HepG2 (cell line): ENCODE results near the gene SYT7. TPM values are rescaled to one million over a fixed set of nuclear protein-coding genes. Genes with fewer than 3 reads are reported as not detected.

Source experiments
- ATAC-seq: fragments of 200-7000 bp; cut with Tn5 transposase; 3 replicates; pipeline ENCODE4 v1.9.1; 2020; ENCODE audit warnings: mild to moderate bottlenecking, moderate library complexity
- BruUV-seq: library from RNA; stranded (reverse); fragments of 400-500 nt; replicated peaks from 2 replicates; lab custom pipeline; 2021; lab: Mats Ljungman, UMichigan
- CTCF ChIA-PET: fragments of 300-600 bp; formaldehyde crosslinking; extraction: SDS; loops from one replicate; lab custom pipeline; 2021; ENCODE audit warnings: low total read pairs, inconsistent platforms, low intra/inter-chr PET ratio; lab: Yijun Ruan, JAX
- POLR2A ChIA-PET: fragments of 350-600 bp; sonication (Branson Sonifier 250); formaldehyde crosslinking; loops from one replicate; lab custom pipeline; 2020; ENCODE audit warnings: antibody characterized with exemption, inconsistent platforms; lab: Yijun Ruan, JAX
- DNase-seq: peaks from one replicate; pipeline ENCODE4 v3.0.0-alpha.2; 2015; ENCODE audit warnings: low spot score
- FAIRE-seq: peaks from 3 replicates; lab custom pipeline; 2011; peaks lifted over from hg19 to GRCh38; lab: Jason Lieb, UNC
- H2AFZ ChIP-seq: one replicate; pipeline ENCODE4 v1.6.1; 2011; ENCODE audit warnings: low read length, inconsistent platforms
- H3K27ac ChIP-seq: fragments of 300-600 bp; 3 replicates; pipeline ENCODE4 v1.8.0; 2011; ENCODE audit warnings: mixed run types, mild to moderate bottlenecking, mixed read lengths, low read length, inconsistent platforms; ENCODE audit not compliant: insufficient read depth; ENCODE audit errors: extremely low read length
- H3K27me3 ChIP-seq, 2 experiments: fragments of 200-600 bp in 1 of 2; 2 replicates in 1 of 2; 3 replicates in 1 of 2; pipeline versions ENCODE4 v1.6.0 to v1.8.0; 2011; ENCODE audit warnings: low read length in 2 of 2, mild to moderate bottlenecking in 2 of 2, moderate library complexity in 2 of 2, inconsistent platforms in 1 of 2; ENCODE audit not compliant: insufficient read depth in 2 of 2, control insufficient read depth in 1 of 2
- H3K36me3 ChIP-seq, 2 experiments: fragments of 200-600 bp in 1 of 2; replicated peaks in 1 of 2; 2 replicates in 1 of 2; 3 replicates in 1 of 2; pipeline versions ENCODE4 v1.5.1 to v1.8.0; 2011; ENCODE audit warnings: low read length in 2 of 2, inconsistent platforms in 1 of 2; ENCODE audit not compliant: insufficient read depth in 2 of 2, control insufficient read depth in 1 of 2
- H3K4me1 ChIP-seq: 2 replicates; pipeline ENCODE4 v1.5.1; 2012; ENCODE audit warnings: low read length, inconsistent platforms; ENCODE audit not compliant: insufficient read depth
- H3K4me2 ChIP-seq: 2 replicates; pipeline ENCODE4 v1.6.0; 2011; ENCODE audit warnings: low read depth, low read length, inconsistent platforms
- H3K4me3 ChIP-seq, 3 experiments: fragments of 200-600 bp in 1 of 3; sonication (generic), shearing (Covaris generic) in 1 of 3; replicated peaks in 1 of 3; 2 replicates each; pipeline ENCODE4 v1.5.1; 2011 to 2016; ENCODE audit warnings: low read length in 3 of 3, inconsistent platforms in 2 of 3, low read depth in 2 of 3, mild to moderate bottlenecking in 2 of 3, control low read depth in 1 of 3, mixed read lengths in 1 of 3; ENCODE audit not compliant: insufficient read depth in 1 of 3
- H3K79me2 ChIP-seq: one replicate; pipeline ENCODE4 v1.6.1; 2011; ENCODE audit warnings: low read length, inconsistent platforms; ENCODE audit not compliant: insufficient read depth
- H3K9ac ChIP-seq: 2 replicates; pipeline ENCODE4 v1.6.0; 2011; ENCODE audit warnings: mild to moderate bottlenecking, low read depth, low read length, inconsistent platforms; ENCODE audit not compliant: insufficient read depth
- H3K9me3 ChIP-seq: 2 replicates; pipeline ENCODE4 v1.5.1; 2012; ENCODE audit warnings: mild to moderate bottlenecking, low read length
- H4K20me1 ChIP-seq: 2 replicates; pipeline ENCODE4 v1.6.0; 2011; ENCODE audit warnings: inconsistent platforms, mild to moderate bottlenecking, low read length, moderate library complexity; ENCODE audit not compliant: insufficient read depth
- HBP1 ChIP-seq: IDR thresholded peaks from 2 replicates; pipeline ENCODE4 v1.6.1; 2016; ENCODE audit warnings: low read depth, control low read depth
- MAFF ChIP-seq: IDR thresholded peaks from 2 replicates; pipeline ENCODE4 v1.6.1; 2011; ENCODE audit warnings: low read depth, low read length, improper control_type of control experiment
- MAFK ChIP-seq, 2 experiments: IDR thresholded peaks in 1 of 2; conservative IDR thresholded peaks in 1 of 2; 2 replicates each; pipeline ENCODE4 v1.6.1; 2011; ENCODE audit warnings: improper control_type of control experiment in 2 of 2, low read length in 2 of 2
- ZMAT5 ChIP-seq: sonication (generic); formaldehyde crosslinking; IDR thresholded peaks from 2 replicates; pipeline ENCODE4 v1.5.0; 2020; ENCODE audit warnings: mild to moderate bottlenecking, low read depth, missing genetic modification reagents, borderline replicate concordance
- ZNF224 ChIP-seq: sonication (generic); formaldehyde crosslinking; IDR thresholded peaks from 2 replicates; pipeline ENCODE4 v1.5.0; 2020; ENCODE audit warnings: mild to moderate bottlenecking, missing genetic modification reagents
- ZNF24 ChIP-seq: fragments of 450-650 bp; IDR thresholded peaks from 2 replicates; pipeline ENCODE4 v1.6.1; 2017; ENCODE audit warnings: antibody characterized with exemption, mild to moderate bottlenecking
- WGBS: methylation state at CpG from one replicate; pipeline ENCODE4 v1.1.6; 2017; ENCODE audit warnings: low lambda C conversion rate; 5-methylcytosine and 5-hydroxymethylcytosine counted together
- in situ Hi-C: cut with HindIII; loops from 2 replicates; pipeline ENCODE4 v1.10.0; 2017; ENCODE audit warnings: low pct_unique_long_range_greater_than_20kb; ENCODE audit not compliant: extremely low pct_ligation_motif_present
- intact Hi-C: fragments of 100-400 bp; cut with micrococcal nuclease; formaldehyde crosslinking; loops from one replicate; pipeline ENCODE4 v1.10.0; 2022; ENCODE audit not compliant: unreplicated experiment
- polyA plus RNA-seq, 8 experiments: library from polyadenylated mRNA; depleted of rRNA in 3 of 8; stranded (reverse) in 7 of 8; unstranded in 1 of 8; fragments of >200 nt; fragmentation: Illumina TruSeq in 4 of 8; extraction: Trizol in 4 of 8; gene quantifications; 2 replicates each; pipeline versions ENCODE4 v1.2.1 to v1.2.3, GENCODE V29; 2011 to 2016; ENCODE audit warnings: low read depth in 4 of 8, missing spikeins in 1 of 8, mixed read lengths in 1 of 8; ENCODE audit not compliant: insufficient read depth in 1 of 8
- total RNA-seq, 5 experiments: library from RNA; depleted of rRNA; stranded (reverse); fragments of >200 nt; fragmentation: Illumina TruSeq; extraction: Trizol; gene quantifications; 2 replicates each; pipeline ENCODE4 v1.2.3, GENCODE V29; 2016; ENCODE audit warnings: low read depth in 1 of 5

The SYT7 gene
- total and polyA plus RNA-seq, 2 of the 13 experiments (the other 11 are each of a cell fraction or from before 2014, with no cell fraction given): 1.4 to 4.4 TPM

- Histone ChIP-seq H4K20me1 (no peaks in the 10 kb centered on the region), H3K27me3 (peaks cover 3 to 41% of the 10 kb centered on the region in 2 experiments; a peak in 3 of 5 replicates), H3K9ac (no peak overlapping the region), H2AFZ (no peak overlapping the region), H3K4me3 (no peak overlapping the region), H3K79me2 (no peaks in the 10 kb centered on the region), H3K27ac (no peak overlapping the region), H3K4me2 (no peak overlapping the region), H3K36me3 (no peaks in the 10 kb centered on the region), H3K9me3 (no peaks in the 10 kb centered on the region), H3K4me1 (peaks cover 38% of the 10 kb centered on the region)
- no TSS peak for BruUV-seq
- FAIRE-seq (no peak), ATAC-seq (no peak), DNase-seq (peak; percentile 46)
- POLR2A ChIA-PET: no interaction called here
- intact Hi-C loops (no loop called here), in situ Hi-C loops (no loop called here)
- TF ChIP-seq ZNF24 (no peak), ZMAT5 (CRISPR knock-in tag) (no peak), HBP1 (CRISPR knock-in tag) (no peak)
- CTCF ChIA-PET: no interaction called here
- 11% methylated on average over 6 of the region's 13 CpGs for WGBS
Observed at GRCh38 chr11:61586792-61587430, 6.0 kb upstream of the SYT7 start.

- POLR2A ChIA-PET: no interaction called here
- DNase-seq (no peak), FAIRE-seq (no peak), ATAC-seq (no peak)
- Histone ChIP-seq H2AFZ (no peak overlapping the region), H3K27me3 (peaks cover 4 to 38% of the 10 kb centered on the region in 2 experiments; a peak in 3 of 5 replicates), H3K9me3 (no peaks in the 10 kb centered on the region), H3K36me3 (no peaks in the 10 kb centered on the region), H3K4me2 (no peak overlapping the region), H3K9ac (no peak overlapping the region), H4K20me1 (no peaks in the 10 kb centered on the region), H3K4me1 (peaks cover 37% of the 10 kb centered on the region), H3K79me2 (no peaks in the 10 kb centered on the region), H3K4me3 (no peak overlapping the region), H3K27ac (no peak overlapping the region)
- intact Hi-C loops (no loop called here), in situ Hi-C loops (no loop called here)
- 0% methylated on average over 2 of the region's 3 CpGs for WGBS
- peak; percentile 77 for TF ChIP-seq MAFF
- peak; percentile 78 to 84 for TF ChIP-seq MAFK (conservative IDR thresholded peaks at IDR 0.05 in 1 of 2, IDR thresholded peaks at IDR 0.05 in 1 of 2; ENCODE audit: low read length in 2 of 2)
- TF ChIP-seq ZNF224 (CRISPR knock-in tag): no peak
- CTCF ChIA-PET: no interaction called here
- BruUV-seq: no TSS peak
Observed at GRCh38 chr11:61585115-61585514, 4.2 kb upstream of the SYT7 start.
